Activated CD4-positive, alpha-beta memory T cell treated with anti-CD3 and anti-CD28 coated beads, Interleukin-2, amount 10 ng/mL, durations not matched to agents 7 days and 5 days (primary cell): Measurements from ENCODE around the gene HEYL. TPM values are rescaled to one million over a fixed set of nuclear protein-coding genes. Genes with fewer than 3 reads are reported as not detected.

Experiments used
- CTCF ChIA-PET: fragments of 350-600 bp; sonication (Branson Sonifier 250); formaldehyde crosslinking; loops from one replicate; lab custom pipeline; 2021; ENCODE audit warnings: antibody characterized with exemption, inconsistent platforms; lab: Charles Lee
- POLR2A ChIA-PET: fragments of 350-600 bp; sonication (Branson Sonifier 250); formaldehyde crosslinking; loops from one replicate; lab custom pipeline; 2021; ENCODE audit warnings: antibody characterized with exemption; lab: Charles Lee
- DNase-seq: peaks from one replicate; pipeline ENCODE4 v3.0.0-alpha.2; 2020
- H3K27ac Mint-ChIP-seq: one replicate; pipeline ENCODE4 v1.8.0; 2021; ENCODE audit warnings: mild to moderate bottlenecking, mixed read lengths
- H3K27me3 Mint-ChIP-seq: one replicate; pipeline ENCODE4 v1.8.0; 2021; ENCODE audit warnings: mixed read lengths
- H3K36me3 Mint-ChIP-seq: one replicate; pipeline ENCODE4 v1.8.0; 2021; ENCODE audit warnings: low read depth, mixed read lengths
- H3K4me1 Mint-ChIP-seq: one replicate; pipeline ENCODE4 v1.8.0; 2021; ENCODE audit warnings: mixed read lengths
- H3K4me3 Mint-ChIP-seq: one replicate; pipeline ENCODE4 v1.8.0; 2021; ENCODE audit warnings: mild to moderate bottlenecking, mixed read lengths
- H3K9me3 Mint-ChIP-seq: one replicate; pipeline ENCODE4 v1.8.0; 2021; ENCODE audit warnings: mixed read lengths
- total RNA-seq, 2 experiments: library from RNA; stranded (reverse); gene quantifications; one replicate each; pipeline ENCODE4 v1.2.3, GENCODE V29; 2021

Gene HEYL
- total RNA-seq, 2 experiments from 2014 or later: not detected

GRCh38 chr1:39649636-39650185 lies 10.3 kb upstream of the HEYL start:
- no peaks in the 10 kb centered on the region for H3K9me3 Mint-ChIP-seq
- DNase-seq: no peak
- H3K4me3 Mint-ChIP-seq: no peak overlapping the region
- no peaks in the 10 kb centered on the region for H3K36me3 Mint-ChIP-seq
- H3K27ac Mint-ChIP-seq: no peak overlapping the region
- ChIA-PET POLR2A (no interaction called here), CTCF (interaction anchor here (0.6 to 4.6 kb wide), 3 partner anchors 8 to 48 kb away, joined by 4 to 26 read pairs (median 6); no protein-coding TSS in a partner anchor)
- peaks cover 8% of the 10 kb centered on the region for H3K4me1 Mint-ChIP-seq
- H3K27me3 Mint-ChIP-seq: peaks cover 7% of the 10 kb centered on the region

GRCh38 chr1:39648496-39648895 lies 9.1 kb upstream of the HEYL start:
- H3K27ac Mint-ChIP-seq: no peak overlapping the region
- H3K4me1 Mint-ChIP-seq: peaks cover 2% of the 10 kb centered on the region
- no peak for DNase-seq
- no peaks in the 10 kb centered on the region for H3K9me3 Mint-ChIP-seq
- no peak overlapping the region for H3K4me3 Mint-ChIP-seq
- CTCF ChIA-PET: interaction anchor here (0.5 to 4.6 kb wide), 6 partner anchors 10 to 271 kb away, joined by 3 to 26 read pairs (median 4); no protein-coding TSS in a partner anchor
- H3K36me3 Mint-ChIP-seq: no peaks in the 10 kb centered on the region
- POLR2A ChIA-PET: interaction anchor here (1.2 kb wide), 1 partner anchor 40 kb away, joined by 3 read pairs; no protein-coding TSS in a partner anchor
- no peaks in the 10 kb centered on the region for H3K27me3 Mint-ChIP-seq

GRCh38 chr1:39647247-39647646 lies 7.8 kb upstream of the HEYL start:
- Mint-ChIP-seq H3K27me3 (peaks cover 1% of the 10 kb centered on the region), H3K36me3 (no peaks in the 10 kb centered on the region), H3K4me1 (no peaks in the 10 kb centered on the region), H3K9me3 (no peaks in the 10 kb centered on the region), H3K4me3 (no peak overlapping the region), H3K27ac (no peak overlapping the region)
- no peak for DNase-seq
- POLR2A ChIA-PET: interaction anchor here (1.2 kb wide), 1 partner anchor 39 kb away, joined by 3 read pairs; no protein-coding TSS in a partner anchor
- CTCF ChIA-PET: interaction anchor here (1.2 to 4.6 kb wide), 4 partner anchors 11 to 41 kb away, joined by 3 to 26 read pairs (median 10); no protein-coding TSS in a partner anchor

GRCh38 chr1:39646232-39647081 lies 7.0 kb upstream of the HEYL start:
- CTCF ChIA-PET: interaction anchor here (1.2 to 4.6 kb wide), 3 partner anchors 12 to 40 kb away, joined by 3 to 26 read pairs (median 17); no protein-coding TSS in a partner anchor
- Mint-ChIP-seq H3K4me1 (no peaks in the 10 kb centered on the region), H3K36me3 (no peaks in the 10 kb centered on the region), H3K4me3 (no peak overlapping the region), H3K27me3 (peaks cover 1% of the 10 kb centered on the region), H3K27ac (no peak overlapping the region), H3K9me3 (no peaks in the 10 kb centered on the region)
- DNase-seq: no peak
- POLR2A ChIA-PET: no interaction called here

- ChIA-PET POLR2A (no interaction called here), CTCF (interaction anchor here (3.1 to 4.6 kb wide), 2 partner anchors 13 to 39 kb away, joined by 17 to 26 read pairs; no protein-coding TSS in a partner anchor)
- Mint-ChIP-seq H3K27ac (no peak overlapping the region), H3K4me3 (no peak overlapping the region), H3K9me3 (no peaks in the 10 kb centered on the region), H3K36me3 (no peaks in the 10 kb centered on the region), H3K27me3 (peaks cover 9% of the 10 kb centered on the region), H3K4me1 (no peaks in the 10 kb centered on the region)
- no peak for DNase-seq
These were observed 6.1 kb upstream of the HEYL start for GRCh38 chr1:39645411-39646043.

GRCh38 chr1:39643705-39644104 lies 4.3 kb upstream of the HEYL start:
- Mint-ChIP-seq H3K4me1 (peaks cover 2% of the 10 kb centered on the region), H3K27me3 (peaks cover 15% of the 10 kb centered on the region), H3K27ac (no peak overlapping the region), H3K9me3 (no peaks in the 10 kb centered on the region), H3K4me3 (no peak overlapping the region), H3K36me3 (no peaks in the 10 kb centered on the region)
- CTCF ChIA-PET: interaction anchor here (2.1 kb wide), 1 partner anchor 15 kb away, joined by 8 read pairs; no protein-coding TSS in a partner anchor
- POLR2A ChIA-PET: no interaction called here
- DNase-seq: no peak

GRCh38 chr1:39642796-39643195 lies 3.4 kb upstream of the HEYL start:
- Mint-ChIP-seq H3K4me3 (no peak overlapping the region), H3K36me3 (no peaks in the 10 kb centered on the region), H3K27ac (no peak overlapping the region), H3K4me1 (peaks cover 2% of the 10 kb centered on the region), H3K9me3 (no peaks in the 10 kb centered on the region), H3K27me3 (peaks cover 24% of the 10 kb centered on the region)
- no peak for DNase-seq
- CTCF ChIA-PET: interaction anchor here (1.9 to 2.1 kb wide), 2 partner anchors 15 to 37 kb away, joined by 8 to 10 read pairs; no protein-coding TSS in a partner anchor
- POLR2A ChIA-PET: no interaction called here

GRCh38 chr1:39640861-39641260 lies 1.4 kb upstream of the HEYL start:
- POLR2A ChIA-PET: no interaction called here
- Mint-ChIP-seq H3K27me3 (peaks cover 41% of the 10 kb centered on the region), H3K27ac (no peak overlapping the region), H3K4me1 (peaks cover 2% of the 10 kb centered on the region), H3K4me3 (no peak overlapping the region), H3K36me3 (no peaks in the 10 kb centered on the region), H3K9me3 (no peaks in the 10 kb centered on the region)
- CTCF ChIA-PET: interaction anchor here (0.9 to 1.9 kb wide), 3 partner anchors 13 to 35 kb away, joined by 3 to 10 read pairs (median 10); no protein-coding TSS in a partner anchor
- no peak for DNase-seq

- POLR2A ChIA-PET: no interaction called here
- Mint-ChIP-seq H3K36me3 (no peaks in the 10 kb centered on the region), H3K4me1 (peaks cover 2% of the 10 kb centered on the region), H3K27ac (no peak overlapping the region), H3K27me3 (peaks cover 53% of the 10 kb centered on the region), H3K9me3 (no peaks in the 10 kb centered on the region), H3K4me3 (peak overlapping the region; percentile 37)
- CTCF ChIA-PET: interaction anchor here (1.1 to 1.7 kb wide), 2 partner anchors 19 to 31 kb away, joined by 4 read pairs; no protein-coding TSS in a partner anchor
- no peak for DNase-seq
These were observed 508 bp downstream of the HEYL start for GRCh38 chr1:39638965-39639304.

GRCh38 chr1:39637361-39637760 lies 2.1 kb downstream of the HEYL start:
- CTCF ChIA-PET: interaction anchor here (1.2 kb wide), 1 partner anchor 31 kb away, joined by 3 read pairs; no protein-coding TSS in a partner anchor
- no peak overlapping the region for H3K4me3 Mint-ChIP-seq
- no peak overlapping the region for H3K27ac Mint-ChIP-seq
- no peak for DNase-seq
- H3K36me3 Mint-ChIP-seq: no peaks in the 10 kb centered on the region
- H3K27me3 Mint-ChIP-seq: peaks cover 60% of the 10 kb centered on the region
- H3K4me1 Mint-ChIP-seq: peaks cover 2% of the 10 kb centered on the region
- POLR2A ChIA-PET: no interaction called here
- H3K9me3 Mint-ChIP-seq: no peaks in the 10 kb centered on the region

- Mint-ChIP-seq H3K9me3 (no peaks in the 10 kb centered on the region), H3K36me3 (no peaks in the 10 kb centered on the region), H3K27ac (no peak overlapping the region), H3K4me3 (no peak overlapping the region), H3K4me1 (peaks cover 7% of the 10 kb centered on the region), H3K27me3 (peaks cover 56% of the 10 kb centered on the region)
- ChIA-PET CTCF (interaction anchor here (0.9 kb wide), 1 partner anchor 18 kb away, joined by 3 read pairs; no protein-coding TSS in a partner anchor), POLR2A (no interaction called here)
- DNase-seq: no peak
These were observed 3.6 kb downstream of the HEYL start for GRCh38 chr1:39635871-39636210.

- H3K27ac Mint-ChIP-seq: no peak overlapping the region
- POLR2A ChIA-PET: no interaction called here
- H3K4me3 Mint-ChIP-seq: no peak overlapping the region
- DNase-seq: no peak
- no peaks in the 10 kb centered on the region for H3K9me3 Mint-ChIP-seq
- peaks cover 54% of the 10 kb centered on the region for H3K27me3 Mint-ChIP-seq
- peaks cover 7% of the 10 kb centered on the region for H3K4me1 Mint-ChIP-seq
- CTCF ChIA-PET: interaction anchor here (0.9 to 1.2 kb wide), 3 partner anchors 18 to 29 kb away, joined by 3 to 6 read pairs (median 4); no protein-coding TSS in a partner anchor
- H3K36me3 Mint-ChIP-seq: no peaks in the 10 kb centered on the region
These were observed 4.1 kb downstream of the HEYL start for GRCh38 chr1:39635205-39635870.
